Adrenal gland (tissue), 5 donors: ENCODE data around the gene APLP2.

ENCODE experiments used
- POLR2A ChIP-seq, 2 donors: fragments of 450-650 bp; IDR thresholded peaks; one replicate each; pipeline ENCODE4 v1.6.1; 2017; ENCODE audit warnings: antibody characterized with exemption in 2 of 2, mild to moderate bottlenecking in 2 of 2, moderate library complexity in 1 of 2
- TF ChIP-seq, protein P1 (sequence below), 6 experiments: fragments of 450-650 bp in 4 of 6; fragments of 200-600 bp in 2 of 6; sonication (generic) in 1 of 6; IDR thresholded peaks; 1 replicate in 5 of 6; 2 replicates in 1 of 6; pipeline versions ENCODE4 v1.5.1 to v1.8.0; 2016 to 2021; ENCODE audit warnings: antibody characterized with exemption in 6 of 6, mild to moderate bottlenecking in 2 of 6, moderate library complexity in 1 of 6
- donor health status: DM: no; HTN: no; CAD: no.

- TF ChIP-seq, protein P1, sequence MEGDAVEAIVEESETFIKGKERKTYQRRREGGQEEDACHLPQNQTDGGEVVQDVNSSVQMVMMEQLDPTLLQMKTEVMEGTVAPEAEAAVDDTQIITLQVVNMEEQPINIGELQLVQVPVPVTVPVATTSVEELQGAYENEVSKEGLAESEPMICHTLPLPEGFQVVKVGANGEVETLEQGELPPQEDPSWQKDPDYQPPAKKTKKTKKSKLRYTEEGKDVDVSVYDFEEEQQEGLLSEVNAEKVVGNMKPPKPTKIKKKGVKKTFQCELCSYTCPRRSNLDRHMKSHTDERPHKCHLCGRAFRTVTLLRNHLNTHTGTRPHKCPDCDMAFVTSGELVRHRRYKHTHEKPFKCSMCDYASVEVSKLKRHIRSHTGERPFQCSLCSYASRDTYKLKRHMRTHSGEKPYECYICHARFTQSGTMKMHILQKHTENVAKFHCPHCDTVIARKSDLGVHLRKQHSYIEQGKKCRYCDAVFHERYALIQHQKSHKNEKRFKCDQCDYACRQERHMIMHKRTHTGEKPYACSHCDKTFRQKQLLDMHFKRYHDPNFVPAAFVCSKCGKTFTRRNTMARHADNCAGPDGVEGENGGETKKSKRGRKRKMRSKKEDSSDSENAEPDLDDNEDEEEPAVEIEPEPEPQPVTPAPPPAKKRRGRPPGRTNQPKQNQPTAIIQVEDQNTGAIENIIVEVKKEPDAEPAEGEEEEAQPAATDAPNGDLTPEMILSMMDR (IDR thresholded peaks at IDR 0.05), result no peak
- no peak for TF ChIP-seq POLR2A (IDR thresholded peaks at IDR 0.05)
Observed at GRCh38 chr11:130095326-130095725, 25.6 kb downstream of the APLP2 start.
